HUES48 (cell line): ENCODE results near the gene PHACTR4.
"Not testable (repeated sequence)": the region's sequence is repeated elsewhere in the genome, so short reads cannot be mapped to it uniquely, and the experiment has no call there.

Experiments
- H3K27ac ChIP-seq: one replicate; pipeline ENCODE4 v1.7.0; 2013; ENCODE audit warnings: low read depth, low read length, inconsistent platforms
- H3K27me3 ChIP-seq: 2 replicates; pipeline ENCODE4 v1.6.1; 2013; ENCODE audit warnings: mild to moderate bottlenecking, low read length; ENCODE audit not compliant: control insufficient read depth, insufficient read depth
- H3K36me3 ChIP-seq: 2 replicates; pipeline ENCODE4 v1.6.1; 2013; ENCODE audit warnings: low read length; ENCODE audit not compliant: control insufficient read depth, insufficient read depth
- H3K4me1 ChIP-seq: 2 replicates; pipeline ENCODE4 v1.6.1; 2013; ENCODE audit warnings: mild to moderate bottlenecking, low read length; ENCODE audit not compliant: control insufficient read depth, insufficient read depth
- H3K4me3 ChIP-seq: 2 replicates; pipeline ENCODE4 v1.5.1; 2013; ENCODE audit warnings: mild to moderate bottlenecking, low read depth, low read length
- H3K9ac ChIP-seq: 2 replicates; pipeline ENCODE4 v1.6.1; 2013; ENCODE audit warnings: mild to moderate bottlenecking, low read depth, low read length, moderate library complexity
- H3K9me3 ChIP-seq: 2 replicates; pipeline ENCODE4 v1.6.1; 2013; ENCODE audit warnings: low read length; ENCODE audit not compliant: control insufficient read depth, insufficient read depth

PHACTR4 gene

DNA sequence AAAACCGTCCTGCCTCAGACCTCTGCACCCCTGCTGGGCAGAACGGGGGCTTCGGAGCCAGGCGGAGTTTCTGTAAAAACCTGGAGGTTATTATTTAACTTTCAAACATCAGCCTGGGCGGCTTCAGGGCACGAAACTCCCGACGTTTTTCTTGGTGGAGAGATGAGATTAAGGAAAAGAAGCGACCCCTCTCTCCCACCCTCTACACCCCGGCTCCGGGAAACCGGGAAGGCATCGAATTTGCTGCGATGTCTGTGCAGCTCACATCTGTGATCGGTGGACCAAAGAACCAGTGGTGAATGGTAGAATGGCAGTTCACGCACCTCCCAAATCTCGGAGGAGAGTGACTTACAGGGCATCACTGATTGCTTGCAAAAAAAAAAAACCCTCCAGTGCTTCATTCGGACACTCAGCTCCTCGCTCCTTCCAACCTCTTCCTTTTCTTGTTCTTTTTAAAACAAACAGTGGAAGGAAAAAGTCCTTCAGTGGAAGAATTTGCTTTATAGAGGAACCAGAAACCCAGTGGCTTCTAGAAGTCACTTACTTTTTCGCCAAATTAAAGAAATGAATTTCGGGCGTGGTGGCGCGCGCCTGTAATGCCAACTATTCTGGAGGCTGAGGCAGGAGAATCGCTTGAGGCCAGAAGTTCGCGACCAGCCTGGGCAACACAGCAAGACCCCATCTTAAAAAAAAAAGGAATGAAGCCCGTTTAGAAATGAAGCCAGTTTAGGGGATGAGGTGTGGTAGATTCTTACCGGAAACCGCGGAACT is 884 bp downstream of the PHACTR4 start:
- H3K9ac ChIP-seq: peak overlapping the region; percentile 88
- no peaks in the 10 kb centered on the region for H3K27me3 ChIP-seq
- H3K36me3 ChIP-seq: peaks cover 7% of the 10 kb centered on the region; the same call in 1 of the 2 replicates
- peak overlapping the region; percentile 92 for H3K4me3 ChIP-seq
- H3K9me3 ChIP-seq: no peaks in the 10 kb centered on the region
- H3K27ac ChIP-seq: peak overlapping the region; percentile 96
- peaks cover 12% of the 10 kb centered on the region for H3K4me1 ChIP-seq

DNA sequence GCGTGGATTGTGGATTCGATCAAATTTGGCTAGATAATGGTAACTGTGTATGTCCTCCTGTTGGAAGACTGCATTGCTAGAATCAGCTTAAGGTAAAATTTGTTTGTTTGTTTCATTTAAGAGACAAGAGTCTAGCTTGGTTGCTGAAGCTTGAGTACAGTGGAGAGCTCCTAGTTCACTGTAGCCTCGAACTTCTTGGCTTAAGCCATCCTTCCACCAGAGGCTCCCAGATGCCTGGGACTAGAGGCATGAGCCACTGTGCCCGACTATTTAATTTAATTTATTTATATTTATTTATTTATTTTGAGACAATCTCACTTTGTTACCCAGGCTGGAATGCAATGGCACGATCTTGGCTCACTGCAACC is 1.5 kb downstream of the PHACTR4 start:
- H3K4me1 ChIP-seq: peaks cover 12% of the 10 kb centered on the region
- H3K27me3 ChIP-seq: no peaks in the 10 kb centered on the region
- H3K4me3 ChIP-seq: peak overlapping the region; percentile 92
- no peaks in the 10 kb centered on the region for H3K9me3 ChIP-seq
- no peak overlapping the region for H3K9ac ChIP-seq
- H3K27ac ChIP-seq: no peak overlapping the region
- peaks cover 7% of the 10 kb centered on the region; the same call in 1 of the 2 replicates for H3K36me3 ChIP-seq

DNA sequence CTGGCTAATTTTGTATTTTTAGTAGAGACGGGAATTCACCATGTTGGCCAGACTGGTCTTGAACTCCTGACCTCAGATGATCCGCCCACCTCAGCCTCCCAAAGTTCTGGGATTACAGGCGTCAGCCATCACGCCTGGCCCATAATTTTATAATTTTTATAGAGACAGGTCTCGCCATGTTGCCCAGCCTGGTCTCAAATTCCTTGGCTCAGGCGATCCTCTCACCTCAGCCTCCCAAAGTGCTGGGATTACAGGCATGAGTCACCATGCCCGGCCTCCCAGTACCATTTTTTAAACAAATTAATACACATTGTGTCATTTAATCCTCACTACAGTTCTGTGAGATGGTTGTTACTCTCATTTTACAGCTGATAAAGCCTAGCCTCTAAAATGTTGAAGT is 3.9 kb downstream of the PHACTR4 start:
- H3K4me1 ChIP-seq: peaks cover 12% of the 10 kb centered on the region
- H3K27ac ChIP-seq, H3K4me3 ChIP-seq, H3K9ac ChIP-seq, H3K36me3 ChIP-seq, H3K9me3 ChIP-seq, H3K27me3 ChIP-seq: not testable (repeated sequence)

DNA sequence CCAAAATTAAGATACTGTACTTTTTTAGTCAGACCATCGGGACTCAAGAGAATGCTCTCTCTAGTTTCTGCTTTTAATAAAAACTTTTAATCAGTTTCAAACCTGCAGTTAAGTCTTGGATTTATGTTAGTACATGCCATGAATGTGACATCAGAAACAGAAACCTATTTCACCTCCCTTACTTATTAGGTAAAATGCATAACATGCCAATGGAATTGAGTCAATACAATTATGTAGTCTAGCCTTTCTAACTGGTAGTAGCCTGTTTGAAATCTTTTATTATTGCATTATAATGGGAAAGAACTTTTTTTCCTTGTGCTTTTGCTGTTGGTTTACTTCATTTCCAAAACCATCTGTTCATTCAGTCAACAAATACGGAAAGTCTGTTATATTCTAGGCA is 4.8 kb downstream of the PHACTR4 start:
- H3K4me1 ChIP-seq: peaks cover 7% of the 10 kb centered on the region
- peak overlapping the region; percentile 20 for H3K27ac ChIP-seq
- H3K4me3 ChIP-seq: no peak overlapping the region
- no peaks in the 10 kb centered on the region for H3K9me3 ChIP-seq
- H3K9ac ChIP-seq: no peak overlapping the region
- peaks cover 7% of the 10 kb centered on the region; the same call in 1 of the 2 replicates for H3K36me3 ChIP-seq
- no peaks in the 10 kb centered on the region for H3K27me3 ChIP-seq

DNA sequence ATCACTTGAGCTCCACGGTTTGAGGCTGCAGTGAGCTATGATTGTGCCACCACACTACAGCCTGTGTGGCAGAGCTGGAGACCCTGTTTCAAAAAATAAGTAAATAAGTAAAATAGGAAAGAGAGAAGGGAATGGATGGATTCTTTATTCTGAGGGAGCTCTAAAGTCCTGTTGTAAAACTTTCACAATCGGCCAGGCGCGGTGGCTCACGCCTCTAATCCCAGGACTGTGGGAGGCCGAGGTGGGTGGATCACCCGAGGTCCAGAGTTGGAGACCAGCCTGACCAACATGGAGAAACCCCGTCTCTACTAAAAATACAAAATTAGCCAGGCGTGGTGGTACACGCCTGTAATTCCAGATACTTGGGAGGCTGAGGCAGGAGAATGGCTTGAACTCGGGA is 6.1 kb downstream of the PHACTR4 start:
- not testable (repeated sequence) for H3K4me3 ChIP-seq, H3K9me3 ChIP-seq, H3K9ac ChIP-seq, H3K36me3 ChIP-seq, H3K27ac ChIP-seq, H3K27me3 ChIP-seq, H3K4me1 ChIP-seq

DNA sequence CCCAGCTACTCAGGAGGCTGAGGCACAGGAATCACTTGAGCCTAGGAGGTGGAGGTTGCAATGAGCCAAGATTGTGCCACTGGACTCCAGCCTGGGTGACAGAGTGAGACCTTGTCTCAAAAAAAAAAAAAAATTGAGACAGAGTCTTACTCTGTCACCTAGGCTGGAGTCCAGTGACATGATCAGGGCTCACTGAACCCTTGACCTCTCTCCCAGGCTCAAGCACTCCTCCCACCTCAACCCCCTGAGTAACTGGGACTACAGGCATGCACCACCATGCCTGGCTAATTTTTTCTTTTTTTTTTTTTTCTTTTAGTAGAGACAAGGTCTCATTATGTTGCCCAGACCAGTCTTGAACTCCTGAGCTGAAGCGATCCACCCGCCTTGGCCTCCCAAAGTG is 6.7 kb downstream of the PHACTR4 start:
- not testable (repeated sequence) for H3K9me3 ChIP-seq, H3K4me1 ChIP-seq, H3K9ac ChIP-seq, H3K27me3 ChIP-seq, H3K36me3 ChIP-seq, H3K4me3 ChIP-seq, H3K27ac ChIP-seq

DNA sequence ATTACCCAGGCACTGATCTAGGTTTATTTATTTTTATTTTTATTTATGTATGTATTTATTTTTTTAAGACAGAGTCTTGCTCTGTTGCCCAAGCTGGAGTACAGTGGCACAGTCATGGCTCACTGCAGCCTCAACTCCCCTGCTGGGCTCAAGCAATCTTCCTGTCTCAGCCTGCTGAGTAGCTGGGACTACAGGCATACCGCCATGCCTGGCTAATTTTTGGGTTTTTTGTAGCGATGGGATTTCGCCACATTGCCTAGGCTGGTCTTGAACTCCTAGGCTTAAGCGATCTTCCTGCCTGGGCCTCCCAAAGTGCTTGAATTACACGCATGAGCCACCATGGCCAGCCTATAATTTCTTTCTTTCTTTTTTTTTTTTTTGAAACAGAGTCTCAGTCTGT is 9.4 kb downstream of the PHACTR4 start:
- H3K27ac ChIP-seq: no peak overlapping the region
- H3K9ac ChIP-seq: no peak overlapping the region
- no peaks in the 10 kb centered on the region for H3K27me3 ChIP-seq
- H3K4me1 ChIP-seq: no peaks in the 10 kb centered on the region
- H3K9me3 ChIP-seq: no peaks in the 10 kb centered on the region
- no peak overlapping the region for H3K4me3 ChIP-seq
- peaks cover 2% of the 10 kb centered on the region; the same call in 1 of the 2 replicates for H3K36me3 ChIP-seq

DNA sequence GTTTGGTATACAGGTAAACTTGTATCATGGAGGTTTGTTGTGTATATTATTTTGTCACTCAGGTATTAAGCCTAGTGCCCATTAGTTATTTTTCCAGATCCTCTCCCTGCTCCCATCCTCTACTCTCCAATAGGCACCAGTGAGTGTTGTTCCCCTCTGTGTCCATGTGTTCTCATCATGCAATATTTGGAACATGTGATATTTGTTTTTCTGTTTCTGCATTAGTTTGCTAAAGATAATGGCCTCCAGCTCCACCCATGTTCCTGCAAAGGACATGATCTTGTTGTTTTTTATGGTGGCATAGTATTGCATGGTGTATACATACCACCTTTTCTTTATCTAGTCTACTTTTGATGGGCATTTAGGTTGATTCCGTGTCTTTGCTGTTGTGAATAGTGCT is 10.9 kb downstream of the PHACTR4 start:
- Histone ChIP-seq H3K27ac (no peak overlapping the region), H3K9me3 (no peaks in the 10 kb centered on the region), H3K36me3 (no peaks in the 10 kb centered on the region), H3K4me3 (no peak overlapping the region), H3K27me3 (no peaks in the 10 kb centered on the region), H3K9ac (no peak overlapping the region), H3K4me1 (no peaks in the 10 kb centered on the region)

DNA sequence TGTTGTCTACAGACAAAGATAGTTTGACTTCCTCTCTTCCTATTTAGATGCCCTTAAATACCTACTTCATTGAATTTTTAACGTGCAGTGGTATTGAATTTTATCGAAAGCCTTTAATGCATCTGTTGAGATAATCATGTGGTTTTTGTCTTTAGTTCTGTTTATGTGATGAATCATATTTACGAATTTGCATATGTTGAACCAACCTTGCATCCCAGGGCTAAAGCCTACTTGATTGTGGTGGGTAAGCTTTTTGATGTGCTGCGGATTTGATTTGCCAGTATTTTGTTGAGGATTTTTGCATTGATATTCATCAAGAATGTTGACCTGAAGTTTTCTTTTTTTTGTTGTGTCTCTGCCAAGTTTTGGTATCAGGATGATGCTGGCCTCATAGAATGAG is 14.2 kb downstream of the PHACTR4 start:
- H3K36me3 ChIP-seq, H3K9me3 ChIP-seq, H3K27me3 ChIP-seq, H3K9ac ChIP-seq, H3K4me1 ChIP-seq, H3K27ac ChIP-seq, H3K4me3 ChIP-seq: not testable (repeated sequence)

DNA sequence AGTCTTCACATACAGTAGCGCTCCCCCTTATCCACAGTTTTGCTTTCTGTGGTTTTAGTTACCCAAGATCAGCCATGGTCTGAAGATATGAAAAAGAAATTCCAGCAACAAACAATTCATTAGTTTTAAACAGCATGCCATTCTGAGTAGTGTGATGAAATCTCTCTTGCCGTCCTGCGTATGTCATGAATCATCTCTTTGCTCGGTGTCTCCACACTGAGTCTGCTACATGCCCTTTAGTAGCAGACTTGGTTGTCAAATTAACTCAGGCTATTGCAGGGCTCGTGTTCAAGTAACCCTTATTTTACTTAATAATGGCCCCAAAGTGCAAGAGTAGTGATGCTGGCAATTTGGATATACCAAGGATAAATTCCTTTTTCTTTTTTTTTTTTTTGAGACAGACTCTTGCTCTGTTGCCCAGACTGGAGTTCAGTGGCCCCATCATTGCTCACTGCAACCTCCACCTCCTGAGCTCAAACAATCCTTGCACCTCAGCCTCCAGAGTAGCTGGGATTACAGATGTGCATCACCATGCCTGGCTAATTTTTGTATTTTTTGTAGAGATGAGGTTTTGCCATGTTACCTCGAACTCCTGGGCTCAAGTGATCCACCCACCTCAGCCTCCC is 22.6 kb downstream of the PHACTR4 start:
- Histone ChIP-seq H3K27ac (no peak overlapping the region), H3K9ac (no peak overlapping the region), H3K4me1 (no peaks in the 10 kb centered on the region), H3K27me3 (no peaks in the 10 kb centered on the region), H3K36me3 (peaks cover 8% of the 10 kb centered on the region; the same call in 1 of the 2 replicates), H3K9me3 (no peaks in the 10 kb centered on the region), H3K4me3 (no peak overlapping the region)

DNA sequence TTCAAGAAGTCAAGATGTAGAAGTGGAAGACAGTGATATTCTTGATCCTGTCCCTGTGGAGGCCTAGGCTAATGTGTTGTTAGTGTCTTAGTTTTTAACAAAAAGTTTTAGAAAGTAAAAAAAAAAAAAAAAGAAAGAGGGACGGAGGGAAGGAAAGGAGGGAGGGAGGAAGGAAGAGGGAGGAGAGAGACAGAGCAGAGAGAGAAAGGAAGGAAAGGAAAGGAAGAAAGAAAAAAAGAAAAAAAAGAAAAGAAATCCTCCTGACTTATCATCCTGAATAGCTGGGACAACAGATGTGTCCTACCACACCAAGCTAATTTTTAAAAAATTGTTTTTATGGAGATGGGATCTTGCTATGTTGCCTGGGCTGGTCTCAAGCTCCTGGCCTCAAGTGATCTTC is 24.6 kb downstream of the PHACTR4 start:
- no peaks in the 10 kb centered on the region; the same call in 1 of the 2 replicates for H3K4me1 ChIP-seq
- H3K4me3 ChIP-seq: no peak overlapping the region
- H3K9me3 ChIP-seq: no peaks in the 10 kb centered on the region
- no peak overlapping the region for H3K27ac ChIP-seq
- H3K27me3 ChIP-seq: no peaks in the 10 kb centered on the region
- no peak overlapping the region for H3K9ac ChIP-seq
- peaks cover 8% of the 10 kb centered on the region; the same call in 1 of the 2 replicates for H3K36me3 ChIP-seq
